Mesodermal cell (in vitro differentiated cells): ENCODE results near the gene VCPKMT. TPM values are rescaled to one million over a fixed set of nuclear protein-coding genes. Genes with fewer than 3 reads are reported as not detected.

Source experiments
- H3K27ac ChIP-seq: 2 replicates; pipeline ENCODE4 v1.7.0; 2013; ENCODE audit warnings: mild to moderate bottlenecking, low read depth, low read length, moderate library complexity; ENCODE audit not compliant: severe bottlenecking
- H3K36me3 ChIP-seq: 2 replicates; pipeline ENCODE4 v1.7.1; 2013; ENCODE audit warnings: mild to moderate bottlenecking, low read length, moderate library complexity; ENCODE audit not compliant: control insufficient read depth, insufficient read depth
- H3K4me1 ChIP-seq: one replicate; pipeline ENCODE4 v1.7.1; 2013; ENCODE audit warnings: mild to moderate bottlenecking, low read length; ENCODE audit not compliant: insufficient read depth, control insufficient read depth, poor library complexity, severe bottlenecking
- H3K4me3 ChIP-seq: 2 replicates; pipeline ENCODE4 v1.7.0; 2013; ENCODE audit warnings: low read length, control low read depth, mild to moderate bottlenecking; ENCODE audit not compliant: insufficient read depth, poor library complexity, severe bottlenecking; ENCODE audit errors: extremely low read depth
- H3K9me3 ChIP-seq: 2 replicates; pipeline ENCODE4 v1.7.1; 2013; ENCODE audit warnings: mild to moderate bottlenecking, low read length, moderate library complexity; ENCODE audit not compliant: control insufficient read depth
- WGBS, 2 experiments: methylation state at CpG; one replicate each; pipeline ENCODE4 v1.1.5; 2013; ENCODE audit warnings: missing lambda C conversion rate in 2 of 2; ENCODE audit not compliant: insufficient coverage in 2 of 2; 5-methylcytosine and 5-hydroxymethylcytosine counted together
- polyA plus RNA-seq, 2 experiments: library from polyadenylated mRNA; stranded (reverse); fragments of 50-300 nt; gene quantifications; one replicate each; pipeline ENCODE4 v1.2.3, GENCODE V29; 2013

Gene VCPKMT
- 9.3 TPM for polyA plus RNA-seq (2013, experiment 1 of 2)
- 10.1 TPM for polyA plus RNA-seq (2013, experiment 2 of 2)

- WGBS, 2 experiments = 0 to 1% methylated on average over 47 to 53 of the region's 63 CpGs
- Histone ChIP-seq H3K27ac (peak within 1 kb of the TSS; percentile 89), H3K4me3 (peak within 1 kb of the TSS; percentile 88), H3K9me3 (no peaks in the 10 kb centered on the region), H3K4me1 (peaks cover 14% of the 10 kb centered on the region), H3K36me3 (peaks cover 57% of the 10 kb centered on the region)
Measured at GRCh38 chr14:50116181-50116956, at the start of gene VCPKMT. Gene VCPKMT (minus strand): TSS chr14:50116572. CDS start chr14:50116552, 20 bp downstream.

- no peak overlapping the region for H3K4me3 ChIP-seq
- no peaks in the 10 kb centered on the region for H3K9me3 ChIP-seq
- H3K4me1 ChIP-seq = no peaks in the 10 kb centered on the region
- peaks cover 37% of the 10 kb centered on the region for H3K36me3 ChIP-seq
- no CpG with 5 or more reads among the region's 4 CpGs for WGBS, 2 experiments
- H3K27ac ChIP-seq = no peak overlapping the region
Measured at GRCh38 chr14:50156111-50156510, 39.7 kb upstream of the VCPKMT start.

- peaks cover 43% of the 10 kb centered on the region for H3K36me3 ChIP-seq
- H3K4me3 ChIP-seq = no peak overlapping the region
- H3K27ac ChIP-seq = no peak overlapping the region
- WGBS, 2 experiments = 87 to 100% methylated on average over 3 to 4 of the region's 4 CpGs
- no peaks in the 10 kb centered on the region for H3K4me1 ChIP-seq
- no peaks in the 10 kb centered on the region for H3K9me3 ChIP-seq
Measured at GRCh38 chr14:50148799-50149198, 32.4 kb upstream of the VCPKMT start.

- H3K9me3 ChIP-seq = no peaks in the 10 kb centered on the region
- WGBS, 2 experiments = 76 to 86% methylated on average over 1 to 3 of the region's 3 CpGs
- no peak overlapping the region for H3K27ac ChIP-seq
- no peak overlapping the region for H3K4me3 ChIP-seq
- H3K4me1 ChIP-seq = no peaks in the 10 kb centered on the region
- peaks cover 4% of the 10 kb centered on the region for H3K36me3 ChIP-seq
Measured at GRCh38 chr14:50139192-50139591, 22.8 kb upstream of the VCPKMT start.

- H3K9me3 ChIP-seq = no peaks in the 10 kb centered on the region
- WGBS, 2 experiments = no CpG with 5 or more reads among the region's 2 CpGs
- no peak overlapping the region for H3K27ac ChIP-seq
- H3K4me1 ChIP-seq = no peaks in the 10 kb centered on the region
- no peak overlapping the region for H3K4me3 ChIP-seq
- peaks cover 58% of the 10 kb centered on the region for H3K36me3 ChIP-seq
Measured at GRCh38 chr14:50127802-50128201, 11.4 kb upstream of the VCPKMT start.

GRCh38 chr14:50123062-50123461 is 6.7 kb upstream of the VCPKMT start:
- H3K36me3 ChIP-seq = peaks cover 53% of the 10 kb centered on the region
- H3K9me3 ChIP-seq = no peaks in the 10 kb centered on the region
- no peaks in the 10 kb centered on the region for H3K4me1 ChIP-seq
- H3K27ac ChIP-seq = no peak overlapping the region
- no peak overlapping the region for H3K4me3 ChIP-seq
- no CpG with 5 or more reads among the region's 3 CpGs for WGBS, 2 experiments

- no peak overlapping the region for H3K27ac ChIP-seq
- WGBS, 2 experiments = 100% methylated on average over 3 of the region's 6 CpGs; no CpG with 5 or more reads in 1 of the 2 experiments
- H3K36me3 ChIP-seq = peaks cover 54% of the 10 kb centered on the region
- H3K4me3 ChIP-seq = no peak overlapping the region
- H3K9me3 ChIP-seq = no peaks in the 10 kb centered on the region
- H3K4me1 ChIP-seq = no peaks in the 10 kb centered on the region
Measured at GRCh38 chr14:50122291-50122690, 5.9 kb upstream of the VCPKMT start.

- WGBS, 2 experiments = 94 to 100% methylated on average over 3 of the region's 5 CpGs
- Histone ChIP-seq H3K9me3 (no peaks in the 10 kb centered on the region), H3K4me1 (peaks cover 4% of the 10 kb centered on the region), H3K36me3 (peaks cover 54% of the 10 kb centered on the region), H3K4me3 (no peak overlapping the region), H3K27ac (no peak overlapping the region)
Measured at GRCh38 chr14:50121486-50121885, 5.1 kb upstream of the VCPKMT start.

GRCh38 chr14:50117456-50117855 is 1.1 kb upstream of the VCPKMT start:
- no peak overlapping the region for H3K27ac ChIP-seq
- no peak overlapping the region for H3K4me3 ChIP-seq
- WGBS, 2 experiments = 100% methylated on average over 1 of the region's 2 CpGs; no CpG with 5 or more reads in 1 of the 2 experiments
- H3K9me3 ChIP-seq = no peaks in the 10 kb centered on the region
- peaks cover 54% of the 10 kb centered on the region for H3K36me3 ChIP-seq
- peaks cover 14% of the 10 kb centered on the region for H3K4me1 ChIP-seq

- Histone ChIP-seq H3K9me3 (no peaks in the 10 kb centered on the region), H3K4me3 (peak overlapping the region; percentile 88), H3K36me3 (peaks cover 55% of the 10 kb centered on the region), H3K4me1 (peaks cover 14% of the 10 kb centered on the region), H3K27ac (peak overlapping the region; percentile 89)
- WGBS, 2 experiments = no CpG with 5 or more reads among the region's 2 CpGs
Measured at GRCh38 chr14:50116966-50117365, 594 bp upstream of the VCPKMT start.

- Histone ChIP-seq H3K27ac (no peak overlapping the region), H3K4me3 (no peak overlapping the region), H3K9me3 (no peaks in the 10 kb centered on the region), H3K4me1 (peaks cover 14% of the 10 kb centered on the region), H3K36me3 (peaks cover 72% of the 10 kb centered on the region)
- WGBS, 2 experiments = 100% methylated on average over 1 of the region's 4 CpGs
Measured at GRCh38 chr14:50113381-50114035, 2.9 kb downstream of the VCPKMT start.
